ENCODE measurements around the gene KIAA0930. TPM values are rescaled to one million over a fixed set of nuclear protein-coding genes. Genes with fewer than 3 reads are reported as not detected.

The KIAA0930 gene
- total RNA-seq, 2 experiments from 2014 or later, result 6.7 to 7.4 TPM

DNA sequence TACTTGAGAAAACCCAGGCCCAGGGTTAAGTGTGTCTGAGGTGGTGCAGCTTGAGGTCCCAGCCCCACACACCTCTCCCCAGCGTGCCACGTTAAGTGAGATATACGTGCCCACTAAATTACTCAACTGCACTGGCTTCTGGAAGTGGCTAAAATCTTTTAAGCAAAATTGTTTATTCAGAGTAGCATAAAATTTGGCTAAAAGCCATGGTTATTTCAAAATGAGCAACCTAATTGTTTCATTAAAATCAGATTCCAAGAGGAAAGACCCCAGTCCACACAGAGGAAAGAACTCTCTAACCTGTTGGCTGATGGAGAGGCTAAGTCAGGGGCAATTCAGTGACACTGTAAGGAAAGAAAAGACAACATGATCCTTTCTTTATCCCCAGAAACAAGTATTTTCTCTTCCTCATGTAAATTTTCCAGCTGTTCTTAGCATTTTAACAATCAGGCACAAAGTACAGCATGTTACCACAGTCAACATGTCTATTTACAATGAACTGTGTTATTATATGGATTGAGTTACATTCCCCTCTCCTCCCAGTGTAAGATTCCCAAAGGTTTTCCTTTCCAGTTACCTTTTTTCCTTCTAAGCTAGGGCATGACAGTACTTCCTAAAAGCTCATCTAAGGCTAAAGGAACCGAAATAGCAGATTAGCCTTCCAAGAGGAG is 50.4 kb downstream of the KIAA0930 start:
- peaks cover 3% of the 10 kb centered on the region for H3K4me1 ChIP-seq (ENCODE audit: insufficient read depth, low read length)
- ATAC-seq (ENCODE audit: poor library complexity), result no peak
- Mint-ChIP-seq H3K36me3 (ENCODE audit: low read depth) (peaks cover 24% of the 10 kb centered on the region), H3K4me3 (no peak overlapping the region), H3K9me3 (no peaks in the 10 kb centered on the region), H3K4me1 (ENCODE audit: low read depth) (peaks cover 10% of the 10 kb centered on the region), H3K27ac (no peak overlapping the region), H3K27me3 (no peaks in the 10 kb centered on the region)
- POLR2A ChIA-PET, result no interaction called here
- H3K4me3 ChIP-seq (ENCODE audit: low read length), result no peak overlapping the region
- H3K27me3 ChIP-seq (ENCODE audit: control insufficient read depth in 1 of 2, insufficient read depth in 2 of 2, low read length in 2 of 2), result no peaks in the 10 kb centered on the region
- no peak for TF ChIP-seq CTCF (IDR thresholded peaks at IDR 0.05)
- no peak overlapping the region for H3K27ac ChIP-seq (ENCODE audit: low read depth in 1 of 2, low read length in 2 of 2)
- CTCF ChIA-PET, result interaction anchor here (1.6 kb wide), 1 partner anchor 19 kb away, joined by 4 read pairs; no protein-coding TSS in a partner anchor
- no peak for DNase-seq
- H3K9me3 ChIP-seq (ENCODE audit: control insufficient read depth in 1 of 2, insufficient read depth in 1 of 2, low read length in 2 of 2), result no peaks in the 10 kb centered on the region
- intact Hi-C loops (cut with DNase I, micrococcal nuclease), result no loop called here
- peaks cover 21% of the 10 kb centered on the region for H3K36me3 ChIP-seq (ENCODE audit: insufficient read depth, low read length)

DNA sequence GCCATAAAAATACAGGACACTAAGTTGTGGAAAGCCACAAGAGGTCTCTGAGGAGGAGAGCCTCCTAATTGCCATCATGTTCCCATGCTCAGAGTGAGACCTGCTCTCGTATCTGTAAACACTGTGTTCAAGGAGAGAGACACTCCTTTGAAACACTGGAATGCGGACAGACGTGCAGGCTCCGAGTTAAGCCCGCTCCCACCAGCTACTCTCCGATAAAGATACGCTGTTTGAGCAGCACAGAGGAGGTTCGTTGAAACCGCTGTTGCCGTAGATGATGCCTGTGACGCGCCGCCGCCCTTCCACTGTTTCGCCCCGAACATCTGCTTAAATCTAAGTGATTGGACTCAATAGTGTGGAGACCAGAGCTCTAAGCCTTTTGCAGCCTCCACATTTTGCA is 51.9 kb downstream of the KIAA0930 start:
- no peak overlapping the region for H3K27ac Mint-ChIP-seq
- DNase-seq, result peak in 1 of 14 experiments; percentile 25
- CTCF ChIA-PET, result no interaction called here

DNA sequence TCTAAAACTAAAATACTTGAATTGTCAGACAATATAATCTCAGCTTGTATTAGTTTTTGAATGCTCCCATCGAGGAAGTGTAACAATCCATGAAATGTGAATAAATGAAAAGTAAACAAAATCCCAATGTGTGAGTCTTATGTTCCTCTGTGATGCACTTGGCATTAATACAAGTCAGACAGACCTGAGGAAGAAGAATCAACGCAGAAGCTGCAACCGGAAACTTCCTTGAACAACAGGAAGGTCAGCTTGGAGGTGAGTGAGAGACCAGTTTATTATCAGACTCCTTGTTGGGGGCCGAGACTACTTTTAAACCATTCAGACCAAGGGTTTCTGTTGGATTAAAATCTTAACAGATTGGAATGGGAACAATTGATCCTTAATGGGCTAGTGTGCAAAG is 52.8 kb downstream of the KIAA0930 start:
- Histone ChIP-seq H3K9me3 (ENCODE audit: control insufficient read depth in 1 of 2, insufficient read depth in 1 of 2, low read length in 2 of 2) (no peaks in the 10 kb centered on the region), H3K4me3 (ENCODE audit: low read length) (no peak overlapping the region), H3K27ac (ENCODE audit: low read depth in 1 of 2, low read length in 2 of 2) (no peak overlapping the region), H3K36me3 (ENCODE audit: insufficient read depth, low read length) (peaks cover 44% of the 10 kb centered on the region), H3K27me3 (ENCODE audit: control insufficient read depth in 1 of 2, insufficient read depth in 2 of 2, low read length in 2 of 2) (no peaks in the 10 kb centered on the region), H3K4me1 (ENCODE audit: insufficient read depth, low read length) (peaks cover 3% of the 10 kb centered on the region)
- TF ChIP-seq CTCF (IDR thresholded peaks at IDR 0.05), result no peak
- POLR2A ChIA-PET, result no interaction called here
- Mint-ChIP-seq H3K27me3 (no peaks in the 10 kb centered on the region), H3K36me3 (ENCODE audit: low read depth) (peaks cover 49% of the 10 kb centered on the region), H3K9me3 (no peaks in the 10 kb centered on the region), H3K27ac (peak overlapping the region; percentile 6), H3K4me3 (no peak overlapping the region), H3K4me1 (ENCODE audit: low read depth) (peaks cover 10% of the 10 kb centered on the region)
- CTCF ChIA-PET, result no interaction called here
- ATAC-seq (ENCODE audit: poor library complexity) (no peak), DNase-seq (no peak)
- intact Hi-C loops (cut with DNase I, micrococcal nuclease), result no loop called here

More for the DNA sequence above, 51.9 kb downstream of the KIAA0930 start:
- no peak for TF ChIP-seq CTCF (IDR thresholded peaks at IDR 0.05)
- ATAC-seq (ENCODE audit: poor library complexity), result no peak
- H3K27ac ChIP-seq (ENCODE audit: low read depth in 1 of 2, low read length in 2 of 2), result no peak overlapping the region
- intact Hi-C loops (cut with DNase I, micrococcal nuclease), result no loop called here
- no peaks in the 10 kb centered on the region for H3K27me3 ChIP-seq (ENCODE audit: control insufficient read depth in 1 of 2, insufficient read depth in 2 of 2, low read length in 2 of 2)
- POLR2A ChIA-PET, result no interaction called here
- H3K4me1 ChIP-seq (ENCODE audit: insufficient read depth, low read length), result peaks cover 3% of the 10 kb centered on the region
- H3K36me3 ChIP-seq (ENCODE audit: insufficient read depth, low read length), result peaks cover 35% of the 10 kb centered on the region
- peaks cover 40% of the 10 kb centered on the region for H3K36me3 Mint-ChIP-seq (ENCODE audit: low read depth)
- H3K4me3 Mint-ChIP-seq, result no peak overlapping the region
- no peak overlapping the region for H3K4me3 ChIP-seq (ENCODE audit: low read length)
- H3K9me3 Mint-ChIP-seq, result no peaks in the 10 kb centered on the region
- no peaks in the 10 kb centered on the region for H3K27me3 Mint-ChIP-seq
- H3K4me1 Mint-ChIP-seq (ENCODE audit: low read depth), result peaks cover 10% of the 10 kb centered on the region
- no peaks in the 10 kb centered on the region for H3K9me3 ChIP-seq (ENCODE audit: control insufficient read depth in 1 of 2, insufficient read depth in 1 of 2, low read length in 2 of 2)

Data from CD4-positive, alpha-beta T cell (primary cell).